Measurements from ENCODE around the gene AGBL4.

GRCh38 chr1:50060279-50060678 is 36.5 kb upstream of the AGBL4 start:
- no peak for TF ChIP-seq POLR2A (IDR thresholded peaks at IDR 0.05; ENCODE audit: low read depth)
- TF ChIP-seq CTCF (IDR thresholded peaks at IDR 0.05) = no peak
